Mesendoderm (in vitro differentiated cells): ENCODE data around the gene PPP4R1.
"Not testable (repeated sequence)": the region's sequence is repeated elsewhere in the genome, so short reads cannot be mapped to it uniquely, and the experiment has no call there.

Experiments used
- DNase-seq: peaks from one replicate; pipeline ENCODE4 v3.0.0; 2013
- H2AK5ac ChIP-seq: 2 replicates; pipeline ENCODE4 v1.6.1; 2013; ENCODE audit warnings: low read length, inconsistent platforms
- H2BK120ac ChIP-seq: 2 replicates; pipeline ENCODE4 v1.6.1; 2013; ENCODE audit warnings: low read depth, mild to moderate bottlenecking, low read length, moderate library complexity, mixed read lengths
- H2BK15ac ChIP-seq: replicated peaks from 2 replicates; pipeline ENCODE4 v1.6.1; 2013; ENCODE audit warnings: low read depth, mild to moderate bottlenecking, moderate library complexity
- H2BK5ac ChIP-seq: 2 replicates; pipeline ENCODE4 v1.6.1; 2013; ENCODE audit warnings: low read length, inconsistent platforms
- H3K18ac ChIP-seq: 2 replicates; pipeline ENCODE4 v1.6.1; 2013; ENCODE audit warnings: mild to moderate bottlenecking, low read length, mixed read lengths
- H3K23ac ChIP-seq: one replicate; pipeline ENCODE4 v1.6.1; 2013; ENCODE audit warnings: low read length
- H3K27ac ChIP-seq: 2 replicates; pipeline ENCODE4 v1.5.1; 2013; ENCODE audit warnings: low read depth, mild to moderate bottlenecking, inconsistent platforms, low read length, moderate library complexity
- H3K27me3 ChIP-seq: 2 replicates; pipeline ENCODE4 v1.6.1; 2013; ENCODE audit warnings: low read length, control low read depth, mild to moderate bottlenecking, inconsistent platforms; ENCODE audit not compliant: insufficient read depth, poor library complexity
- H3K36me3 ChIP-seq: 2 replicates; pipeline ENCODE4 v1.6.1; 2013; ENCODE audit warnings: low read length, inconsistent platforms; ENCODE audit not compliant: control insufficient read depth, insufficient read depth
- H3K4ac ChIP-seq: one replicate; pipeline ENCODE4 v1.6.1; 2013; ENCODE audit warnings: low read depth, mild to moderate bottlenecking, low read length, moderate library complexity
- H3K4me1 ChIP-seq: 2 replicates; pipeline ENCODE4 v1.6.1; 2013; ENCODE audit warnings: low read depth, low read length, inconsistent platforms; ENCODE audit not compliant: control insufficient read depth
- H3K4me2 ChIP-seq: 2 replicates; pipeline ENCODE4 v1.6.1; 2013; ENCODE audit warnings: low read length
- H3K4me3 ChIP-seq: 2 replicates; pipeline ENCODE4 v1.5.1; 2013; ENCODE audit warnings: mild to moderate bottlenecking, low read length
- H3K56ac ChIP-seq: one replicate; pipeline ENCODE4 v1.6.1; 2013; ENCODE audit warnings: low read length
- H3K79me1 ChIP-seq: 2 replicates; pipeline ENCODE4 v1.6.1; 2013; ENCODE audit warnings: low read length, inconsistent platforms
- H3K79me2 ChIP-seq: 2 replicates; pipeline ENCODE4 v1.6.1; 2013; ENCODE audit warnings: mild to moderate bottlenecking, low read length; ENCODE audit not compliant: control insufficient read depth, insufficient read depth
- H3K9ac ChIP-seq: 2 replicates; pipeline ENCODE4 v1.6.1; 2013; ENCODE audit warnings: low read length, inconsistent platforms
- H4K5ac ChIP-seq: one replicate; pipeline ENCODE4 v1.6.1; 2013; ENCODE audit warnings: low read length
- H4K8ac ChIP-seq: one replicate; pipeline ENCODE4 v1.6.1; 2013; ENCODE audit warnings: low read depth, mild to moderate bottlenecking, control low read depth, low read length, moderate library complexity
- WGBS: extraction: QIAGEN DNeasy Blood & Tissue Kit; methylation state at CpG from one replicate; pipeline ENCODE4 v1.1.7; 2013; ENCODE audit warnings: low lambda C conversion rate, missing lambda C conversion rate; ENCODE audit not compliant: insufficient coverage; ENCODE audit errors: extremely low coverage; 5-methylcytosine and 5-hydroxymethylcytosine counted together

Gene PPP4R1

DNA sequence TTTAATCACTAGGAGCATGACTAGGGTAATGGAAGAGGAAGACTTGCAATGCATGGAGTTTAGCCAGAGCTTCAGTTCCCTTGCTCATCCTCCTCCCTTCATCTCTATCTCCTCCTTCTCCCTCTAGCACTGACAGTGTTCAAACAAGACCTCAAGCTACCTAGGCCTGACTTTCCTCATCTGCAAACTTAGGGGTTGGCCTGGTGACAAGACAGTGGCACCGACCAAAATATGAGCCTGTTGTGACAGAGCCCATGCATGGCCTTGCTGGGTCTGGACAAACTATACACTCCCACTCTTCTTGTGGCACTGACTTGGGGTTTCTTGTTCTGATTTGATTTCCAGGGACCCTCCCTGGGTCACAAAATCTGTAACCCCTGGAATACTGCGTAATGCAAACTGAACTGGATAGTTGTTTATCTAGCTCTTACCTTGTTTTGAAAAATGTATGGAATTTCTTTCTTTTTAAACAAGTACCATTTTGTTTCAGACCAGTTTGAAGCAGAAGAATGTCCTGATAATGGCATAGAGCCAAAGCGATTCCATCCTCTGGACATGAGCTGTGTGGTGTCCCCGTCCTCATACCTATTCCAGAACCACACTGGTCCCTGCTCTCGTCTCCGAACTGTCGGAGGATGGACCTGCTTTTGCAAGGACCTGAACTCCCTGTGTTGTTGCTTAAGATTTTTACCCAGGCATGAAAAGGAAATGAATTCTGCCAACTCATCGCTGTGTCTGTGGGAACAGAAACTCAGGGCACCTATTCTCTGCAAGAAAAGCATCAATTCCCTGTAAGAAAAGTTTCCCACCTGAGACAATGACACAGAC lies 33.4 kb upstream of the PPP4R1 start:
- H2BK5ac ChIP-seq = no peak overlapping the region
- H3K18ac ChIP-seq = peak overlapping the region; percentile 43
- no peak overlapping the region for H3K4me3 ChIP-seq
- no peak overlapping the region for H3K23ac ChIP-seq
- no peak overlapping the region for H3K27ac ChIP-seq
- H3K79me2 ChIP-seq = no peaks in the 10 kb centered on the region
- H3K4ac ChIP-seq = no peak overlapping the region
- H3K36me3 ChIP-seq = no peaks in the 10 kb centered on the region
- no peaks in the 10 kb centered on the region for H3K4me1 ChIP-seq
- no CpG with 5 or more reads among the region's 8 CpGs for WGBS
- no peak overlapping the region for H2BK120ac ChIP-seq
- no peak overlapping the region for H3K9ac ChIP-seq
- no peaks in the 10 kb centered on the region for H3K27me3 ChIP-seq
- DNase-seq = no peak
- no peak overlapping the region for H2AK5ac ChIP-seq
- H3K56ac ChIP-seq = no peak overlapping the region
- no peak overlapping the region for H4K8ac ChIP-seq
- H4K5ac ChIP-seq = no peak overlapping the region
- H2BK15ac ChIP-seq = no peak overlapping the region
- H3K79me1 ChIP-seq = no peaks in the 10 kb centered on the region
- H3K4me2 ChIP-seq = no peak overlapping the region

DNA sequence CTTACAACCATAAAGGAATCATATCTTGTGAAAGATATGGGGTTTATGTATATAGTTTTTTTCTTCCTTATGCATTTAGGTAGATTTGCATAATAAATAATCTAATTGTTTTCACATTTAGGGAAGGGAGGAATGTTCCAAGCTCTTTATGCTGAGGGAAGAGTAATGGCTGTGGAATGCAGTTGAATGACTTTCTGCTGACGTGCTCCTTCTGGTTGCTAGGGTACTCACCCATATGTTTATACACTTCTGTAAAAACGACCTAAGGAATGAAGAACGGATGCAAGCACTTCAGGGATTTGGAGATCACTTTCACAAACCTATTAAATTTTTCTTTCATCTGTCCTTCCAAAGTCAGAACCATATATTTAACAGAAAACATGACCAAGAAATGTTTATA lies 29.2 kb upstream of the PPP4R1 start:
- Histone ChIP-seq H3K4me3 (no peak overlapping the region), H3K36me3 (no peaks in the 10 kb centered on the region), H3K23ac (no peak overlapping the region), H3K79me2 (no peaks in the 10 kb centered on the region), H3K56ac (no peak overlapping the region), H3K27me3 (no peaks in the 10 kb centered on the region), H3K79me1 (no peaks in the 10 kb centered on the region), H3K4me1 (no peaks in the 10 kb centered on the region), H4K5ac (no peak overlapping the region), H3K27ac (no peak overlapping the region), H3K4ac (no peak overlapping the region), H2BK5ac (no peak overlapping the region), H3K4me2 (no peak overlapping the region), H3K9ac (no peak overlapping the region), H4K8ac (no peak overlapping the region), H2AK5ac (no peak overlapping the region), H3K18ac (no peak overlapping the region), H2BK120ac (no peak overlapping the region), H2BK15ac (no peak overlapping the region)
- no CpG with 5 or more reads among the region's 3 CpGs for WGBS
- peak; percentile 99 for DNase-seq

- no peaks in the 10 kb centered on the region for H3K79me1 ChIP-seq
- no peak overlapping the region for H3K18ac ChIP-seq
- H3K4ac ChIP-seq = peak overlapping the region; percentile 62
- H3K23ac ChIP-seq = no peak overlapping the region
- no peaks in the 10 kb centered on the region for H3K36me3 ChIP-seq
- no peak overlapping the region for H2BK120ac ChIP-seq
- H2AK5ac ChIP-seq = no peak overlapping the region
- no peak overlapping the region for H3K4me2 ChIP-seq
- WGBS = no CpG with 5 or more reads among the region's 9 CpGs
- H3K27ac ChIP-seq = peak overlapping the region; percentile 16
- H2BK15ac ChIP-seq = peak overlapping the region; percentile 19
- H3K4me1 ChIP-seq = no peaks in the 10 kb centered on the region
- H3K4me3 ChIP-seq = no peak overlapping the region
- no peaks in the 10 kb centered on the region for H3K79me2 ChIP-seq
- no peak overlapping the region for H2BK5ac ChIP-seq
- H3K27me3 ChIP-seq = no peaks in the 10 kb centered on the region
- H4K8ac ChIP-seq = no peak overlapping the region
- DNase-seq = peak; percentile 75
- H3K9ac ChIP-seq = no peak overlapping the region
- no peak overlapping the region for H3K56ac ChIP-seq
- no peak overlapping the region for H4K5ac ChIP-seq
Measured at GRCh38 chr18:9642799-9643462, 28.6 kb upstream of the PPP4R1 start.

- H3K18ac ChIP-seq, H3K56ac ChIP-seq: not testable (repeated sequence)
Measured at GRCh38 chr18:9641081-9641480, 26.7 kb upstream of the PPP4R1 start.

DNA sequence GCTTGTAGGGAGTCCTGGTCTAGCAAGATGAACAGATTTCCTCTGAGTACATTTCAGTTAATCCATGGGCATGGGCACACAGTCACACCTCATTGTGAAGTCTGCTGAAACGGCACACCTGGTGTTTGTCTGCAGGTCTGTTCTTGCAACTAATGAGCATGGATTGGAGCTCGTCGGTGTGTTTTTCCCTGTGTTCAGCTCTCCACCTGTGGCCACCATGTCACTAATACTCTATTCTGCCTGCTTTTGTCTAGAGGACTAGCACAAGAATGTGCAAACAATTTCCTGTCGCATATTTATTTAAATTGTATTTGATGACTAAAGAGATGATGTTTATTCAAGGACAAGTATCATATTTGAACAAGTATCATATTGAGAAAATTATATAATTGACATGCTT lies 24.5 kb upstream of the PPP4R1 start:
- no peaks in the 10 kb centered on the region for H3K4me1 ChIP-seq
- no peak overlapping the region for H3K23ac ChIP-seq
- no peaks in the 10 kb centered on the region for H3K27me3 ChIP-seq
- H3K79me1 ChIP-seq = no peaks in the 10 kb centered on the region
- no peak overlapping the region for H3K4ac ChIP-seq
- no peak overlapping the region for H2BK5ac ChIP-seq
- no peak overlapping the region for H2AK5ac ChIP-seq
- H2BK120ac ChIP-seq = no peak overlapping the region
- no peaks in the 10 kb centered on the region for H3K79me2 ChIP-seq
- no peaks in the 10 kb centered on the region for H3K36me3 ChIP-seq
- no peak for DNase-seq
- no CpG with 5 or more reads among the region's 4 CpGs for WGBS
- no peak overlapping the region for H3K27ac ChIP-seq
- no peak overlapping the region for H4K8ac ChIP-seq
- H4K5ac ChIP-seq = no peak overlapping the region
- no peak overlapping the region for H2BK15ac ChIP-seq
- H3K56ac ChIP-seq = no peak overlapping the region
- no peak overlapping the region for H3K18ac ChIP-seq
- H3K4me2 ChIP-seq = no peak overlapping the region
- H3K4me3 ChIP-seq = no peak overlapping the region
- no peak overlapping the region for H3K9ac ChIP-seq

More at GRCh38 chr18:9641081-9641480, 26.7 kb upstream of the PPP4R1 start:
- not testable (repeated sequence) for H3K27ac ChIP-seq, H4K5ac ChIP-seq, H3K4ac ChIP-seq, H2BK15ac ChIP-seq, H2AK5ac ChIP-seq, H3K79me1 ChIP-seq, H3K23ac ChIP-seq, H3K4me2 ChIP-seq, H3K4me1 ChIP-seq, H3K9ac ChIP-seq, H2BK5ac ChIP-seq, DNase-seq, H3K79me2 ChIP-seq, H4K8ac ChIP-seq, H3K27me3 ChIP-seq, H3K36me3 ChIP-seq, H3K4me3 ChIP-seq, H2BK120ac ChIP-seq
- WGBS = no CpG with 5 or more reads among the region's 1 CpG
